GM12872 (cell line): ENCODE measurements around the gene KCNQ1.

Source experiments
- TF ChIP-seq, protein P1 (sequence below): IDR thresholded peaks from 3 replicates; pipeline ENCODE4 v1.5.1; 2011; ENCODE audit warnings: low read depth, mild to moderate bottlenecking, low read length, moderate library complexity; ENCODE audit not compliant: insufficient read depth

KCNQ1 gene

DNA sequence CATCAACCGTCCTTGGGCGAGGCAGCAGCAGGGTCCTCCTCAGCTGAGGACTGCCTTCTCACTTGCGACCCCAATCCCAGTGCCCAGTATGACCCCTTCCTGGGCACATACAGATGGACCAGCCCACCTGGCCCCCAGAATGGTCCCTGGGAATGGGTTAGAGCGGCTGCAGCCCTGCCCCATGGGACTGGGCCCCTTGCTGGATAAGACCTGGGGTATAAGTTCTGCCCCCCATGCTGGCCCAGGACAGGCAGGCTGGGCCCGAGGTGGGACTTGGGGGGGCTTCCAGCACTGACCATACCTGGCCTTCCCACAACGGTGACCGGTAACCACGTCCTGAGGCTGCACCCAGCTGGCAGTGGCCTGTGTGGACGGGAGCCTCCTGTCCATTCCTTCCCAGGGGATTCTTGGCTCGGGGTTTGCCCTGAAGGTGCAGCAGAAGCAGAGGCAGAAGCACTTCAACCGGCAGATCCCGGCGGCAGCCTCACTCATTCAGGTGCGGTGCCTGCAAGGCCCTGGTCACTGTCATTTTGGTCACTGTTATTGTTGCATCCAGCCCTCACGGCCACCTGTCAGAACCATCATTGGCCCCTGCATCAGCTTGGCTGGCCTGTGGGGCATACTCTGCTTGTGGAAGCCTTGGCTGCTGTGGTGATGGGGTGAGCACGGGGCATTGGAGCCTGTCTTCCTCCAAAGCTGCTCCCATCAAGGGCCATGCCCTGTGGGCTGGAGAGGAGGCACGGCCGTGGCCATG is 140.2 kb downstream of the KCNQ1 start:
- TF ChIP-seq, protein P1, sequence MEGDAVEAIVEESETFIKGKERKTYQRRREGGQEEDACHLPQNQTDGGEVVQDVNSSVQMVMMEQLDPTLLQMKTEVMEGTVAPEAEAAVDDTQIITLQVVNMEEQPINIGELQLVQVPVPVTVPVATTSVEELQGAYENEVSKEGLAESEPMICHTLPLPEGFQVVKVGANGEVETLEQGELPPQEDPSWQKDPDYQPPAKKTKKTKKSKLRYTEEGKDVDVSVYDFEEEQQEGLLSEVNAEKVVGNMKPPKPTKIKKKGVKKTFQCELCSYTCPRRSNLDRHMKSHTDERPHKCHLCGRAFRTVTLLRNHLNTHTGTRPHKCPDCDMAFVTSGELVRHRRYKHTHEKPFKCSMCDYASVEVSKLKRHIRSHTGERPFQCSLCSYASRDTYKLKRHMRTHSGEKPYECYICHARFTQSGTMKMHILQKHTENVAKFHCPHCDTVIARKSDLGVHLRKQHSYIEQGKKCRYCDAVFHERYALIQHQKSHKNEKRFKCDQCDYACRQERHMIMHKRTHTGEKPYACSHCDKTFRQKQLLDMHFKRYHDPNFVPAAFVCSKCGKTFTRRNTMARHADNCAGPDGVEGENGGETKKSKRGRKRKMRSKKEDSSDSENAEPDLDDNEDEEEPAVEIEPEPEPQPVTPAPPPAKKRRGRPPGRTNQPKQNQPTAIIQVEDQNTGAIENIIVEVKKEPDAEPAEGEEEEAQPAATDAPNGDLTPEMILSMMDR = no peak

DNA sequence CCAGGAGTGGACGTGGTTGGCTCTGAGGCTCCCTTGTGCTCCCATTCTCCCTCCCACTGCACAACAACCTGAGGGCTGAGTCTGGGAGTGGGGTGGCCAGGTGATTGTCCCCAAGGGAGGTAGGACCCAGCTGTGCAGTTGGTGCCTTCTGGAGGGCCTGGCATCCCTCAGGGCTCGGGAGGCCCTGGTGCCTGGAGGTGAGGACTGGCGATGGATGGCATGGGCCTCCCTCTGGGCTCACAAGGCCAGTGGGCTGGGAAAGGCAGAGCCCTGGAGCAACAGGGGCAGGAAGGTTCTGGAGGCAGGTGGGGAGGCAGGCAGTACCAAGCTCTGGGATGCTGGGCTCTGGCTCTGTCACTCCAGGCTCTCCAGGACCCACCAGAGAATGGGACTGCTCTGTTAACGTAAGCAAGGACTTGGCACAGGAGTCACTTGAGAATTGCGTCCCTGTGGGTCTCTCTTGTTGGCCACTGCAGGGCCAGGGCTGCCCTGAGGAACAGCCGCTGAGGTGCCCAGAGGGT is 140.8 kb downstream of the KCNQ1 start:
- TF ChIP-seq, protein P1 = no peak

DNA sequence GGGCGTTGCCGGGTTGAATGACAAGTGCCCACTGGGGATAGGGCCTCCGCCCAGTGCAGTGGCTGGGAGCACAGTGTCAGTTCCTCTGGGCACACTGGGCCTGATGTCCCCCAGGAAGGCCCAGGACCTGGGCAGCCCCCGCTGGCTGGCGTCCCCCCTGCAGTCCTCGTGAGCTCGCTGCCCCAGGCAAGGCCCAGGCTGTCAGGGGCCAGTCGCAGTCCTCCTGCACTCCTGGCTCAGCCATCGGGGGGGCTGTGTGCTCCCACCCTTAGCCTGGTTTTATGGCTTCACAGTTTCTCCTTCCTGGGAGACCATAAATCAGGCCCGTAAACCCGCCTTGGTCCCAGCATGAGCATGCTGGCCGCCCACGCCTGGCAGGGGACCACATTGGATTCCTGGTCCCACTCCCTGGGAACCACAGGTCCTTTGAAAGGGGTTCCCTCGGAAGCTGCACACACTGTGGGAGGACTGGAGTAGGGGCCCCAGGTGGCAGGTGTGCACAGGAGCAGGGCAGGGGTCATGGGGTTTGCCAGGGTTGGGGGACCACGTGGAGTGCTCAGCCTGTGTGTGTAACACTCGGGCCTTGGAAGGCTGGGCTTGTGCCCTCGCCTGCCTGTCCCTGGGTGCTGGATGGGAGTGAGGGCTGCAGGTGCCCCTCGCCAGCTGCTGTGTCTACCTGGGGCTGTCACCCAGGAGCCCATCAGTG is 141.4 kb downstream of the KCNQ1 start:
- TF ChIP-seq, protein P1 = no peak

- TF ChIP-seq, protein P1 = no peak
Measured at GRCh38 chr11:2586793-2587131, 142.0 kb downstream of the KCNQ1 start.

GRCh38 chr11:2587132-2587930 is 142.5 kb downstream of the KCNQ1 start:
- TF ChIP-seq, protein P1 = no peak

DNA sequence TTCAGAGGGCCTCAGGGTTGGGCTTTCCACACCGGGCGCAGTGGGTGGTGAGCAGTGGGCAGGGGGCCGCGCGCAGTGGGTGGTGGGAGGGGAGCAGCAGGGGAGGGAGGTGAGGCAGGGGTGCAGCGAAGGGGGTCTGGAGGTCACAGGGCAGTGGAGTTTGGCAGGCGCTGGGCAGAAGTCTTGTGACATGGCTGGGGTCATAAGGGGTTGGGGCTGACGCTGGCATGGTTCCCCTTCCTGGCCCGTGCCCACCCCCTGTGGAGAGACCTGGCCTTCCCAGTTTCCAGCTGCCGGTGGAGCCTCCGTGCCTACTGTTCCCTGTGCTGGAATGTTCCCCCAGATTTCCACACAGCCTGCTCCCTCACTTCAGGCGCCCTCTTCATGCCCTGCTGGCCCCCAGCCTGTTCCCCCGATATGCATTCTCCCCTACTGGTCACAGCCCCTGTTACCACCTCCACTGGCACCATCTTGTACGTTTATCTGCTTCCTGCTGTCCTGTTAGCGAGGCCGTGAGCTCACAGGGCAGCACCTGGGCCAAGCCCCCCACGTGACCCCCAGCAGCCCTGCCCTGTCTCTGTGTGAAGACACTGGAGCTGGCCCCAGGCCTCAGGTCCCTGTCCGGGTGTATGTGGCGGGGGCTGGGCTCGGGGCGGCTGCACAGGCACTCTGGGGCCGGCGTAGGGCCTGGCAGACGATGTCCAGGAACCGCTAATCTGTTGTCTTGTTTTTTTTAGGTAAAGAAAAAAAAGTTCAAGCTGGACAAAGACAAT is 143.4 kb downstream of the KCNQ1 start:
- TF ChIP-seq, protein P1 = no peak
